GM18520 (cell line): ENCODE results near the gene VPREB1.
"Not testable (repeated sequence)": the region's sequence is repeated elsewhere in the genome, so short reads cannot be mapped to it uniquely, and the experiment has no call there.

Source experiments
- ATAC-seq: cut with Tn5 transposase; IDR thresholded peaks from one replicate; pipeline ENCODE4 v1.9.1; 2021; ENCODE audit not compliant: unreplicated experiment

The VPREB1 gene, protein sequence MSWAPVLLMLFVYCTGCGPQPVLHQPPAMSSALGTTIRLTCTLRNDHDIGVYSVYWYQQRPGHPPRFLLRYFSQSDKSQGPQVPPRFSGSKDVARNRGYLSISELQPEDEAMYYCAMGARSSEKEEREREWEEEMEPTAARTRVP

GRCh38 chr22:22244316-22245250 is at the start of gene VPREB1:
VPREB1 (plus strand) TSS chr22:22244786; CDS start chr22:22244814, 28 bp downstream.
- no peak for ATAC-seq

GRCh38 chr22:22194931-22195264 is 49.7 kb upstream of the VPREB1 start:
- no peak for ATAC-seq

GRCh38 chr22:22195265-22196017 is 49.1 kb upstream of the VPREB1 start:
- peak; percentile 67 for ATAC-seq

DNA sequence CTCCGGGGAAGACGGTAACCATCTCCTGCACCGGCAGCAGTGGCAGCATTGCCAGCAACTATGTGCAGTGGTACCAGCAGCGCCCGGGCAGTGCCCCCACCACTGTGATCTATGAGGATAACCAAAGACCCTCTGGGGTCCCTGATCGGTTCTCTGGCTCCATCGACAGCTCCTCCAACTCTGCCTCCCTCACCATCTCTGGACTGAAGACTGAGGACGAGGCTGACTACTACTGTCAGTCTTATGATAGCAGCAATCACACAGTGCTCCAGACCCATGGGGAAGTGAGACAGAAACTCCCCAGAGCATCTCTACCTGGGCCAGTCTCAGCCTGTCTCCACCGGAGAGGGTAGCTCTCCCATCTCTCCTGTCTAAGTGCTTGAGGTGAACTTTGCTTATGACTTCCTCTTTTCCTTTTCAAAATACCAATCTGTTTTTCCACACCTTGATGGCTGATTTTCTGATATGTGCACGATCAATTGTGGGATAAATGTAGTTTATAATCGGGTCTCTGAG is 48.5 kb upstream of the VPREB1 start:
- peak; percentile 42 for ATAC-seq

- no peak for ATAC-seq
These were observed 47.6 kb upstream of the VPREB1 start for GRCh38 chr22:22196833-22197477.

GRCh38 chr22:22197993-22198402 is 46.6 kb upstream of the VPREB1 start:
- ATAC-seq: no peak

DNA sequence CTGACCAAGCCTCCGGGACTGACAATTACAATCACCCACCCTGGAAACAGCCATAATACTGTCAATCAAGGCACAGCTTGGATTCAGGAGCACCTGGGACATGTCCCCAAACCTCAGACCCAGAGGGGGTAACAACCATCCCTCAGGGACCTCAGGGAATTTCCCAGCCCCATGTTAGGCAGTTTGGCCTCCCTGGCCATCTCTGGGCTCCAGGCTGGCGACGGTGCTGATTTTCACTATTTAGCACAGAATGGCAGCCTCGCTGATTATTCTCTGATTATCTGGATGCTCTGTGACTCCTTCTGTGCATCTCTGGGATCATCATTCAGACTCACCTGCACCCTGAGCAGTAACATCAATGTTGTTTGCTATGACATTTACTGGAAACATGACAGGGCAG is 45.8 kb upstream of the VPREB1 start:
- ATAC-seq: no peak

GRCh38 chr22:22199634-22200033 is 45.0 kb upstream of the VPREB1 start:
- ATAC-seq: no peak

DNA sequence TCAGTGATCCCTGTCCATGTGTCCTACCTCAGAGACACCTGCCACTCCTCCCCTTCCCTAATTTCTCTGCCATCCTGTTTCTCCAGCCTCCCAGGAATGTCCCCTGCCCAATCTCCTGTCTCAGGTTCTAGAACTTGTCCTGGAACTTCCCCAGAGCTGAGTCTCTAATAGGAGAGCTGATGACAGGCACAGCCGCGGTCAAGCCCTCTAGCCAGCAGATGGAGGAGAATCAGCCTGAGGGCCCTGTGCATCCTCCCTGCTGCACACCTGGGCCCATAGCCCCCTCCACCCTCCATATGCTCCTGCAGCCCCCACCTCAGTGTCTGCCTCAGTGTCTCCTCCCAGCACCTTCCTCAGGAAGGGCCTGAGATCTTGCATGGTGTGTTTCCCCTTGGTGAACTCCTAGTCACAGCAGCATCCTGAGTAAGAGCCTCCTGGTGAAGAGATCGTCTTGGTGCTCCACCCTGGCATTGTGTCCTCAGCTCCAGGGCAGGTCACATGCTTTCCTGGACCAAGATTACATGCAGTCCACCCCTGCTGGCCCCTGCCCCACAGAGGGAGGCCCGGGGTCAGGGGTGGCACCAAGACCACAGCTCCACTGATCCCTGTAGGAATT is 43.9 kb upstream of the VPREB1 start:
- no peak for ATAC-seq

DNA sequence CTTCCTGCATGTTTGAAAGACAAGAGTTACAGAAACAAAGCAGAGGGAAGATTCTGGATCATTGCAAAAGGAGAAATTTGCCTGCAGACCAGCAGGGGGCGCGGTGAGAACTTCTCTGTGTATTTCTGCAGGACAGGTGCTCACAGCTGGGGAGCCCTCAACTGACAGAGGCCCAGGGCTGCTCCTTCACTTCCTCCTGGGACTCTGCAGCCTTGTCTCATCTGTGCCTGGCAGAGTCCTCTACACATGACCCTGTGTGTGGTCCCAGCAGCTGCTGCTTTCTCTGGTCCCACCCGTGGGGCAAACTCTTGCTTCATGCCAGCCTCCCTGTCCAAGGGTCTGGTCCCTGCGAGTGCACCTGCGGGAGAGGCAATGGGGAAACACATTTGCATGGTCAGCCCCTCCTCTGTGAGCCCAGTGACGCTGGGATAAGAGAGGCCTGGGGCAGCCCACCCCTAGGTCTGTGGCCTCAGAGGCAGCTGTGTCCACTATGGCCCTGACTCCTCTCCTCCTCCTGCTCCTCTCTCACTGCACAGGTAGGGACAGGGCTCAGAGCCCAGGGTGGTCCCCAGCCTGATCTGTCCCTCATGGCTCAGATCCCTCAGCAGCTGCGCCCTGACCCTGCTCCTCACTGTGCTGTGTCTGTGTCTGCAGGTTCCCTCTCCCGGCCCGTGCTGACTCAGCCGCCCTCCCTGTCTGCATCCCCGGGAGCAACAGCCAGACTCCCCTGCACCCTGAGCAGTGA is 43.2 kb upstream of the VPREB1 start:
- peak; percentile 36 for ATAC-seq

- no peak for ATAC-seq
These were observed 42.6 kb upstream of the VPREB1 start for GRCh38 chr22:22201930-22202343.

DNA sequence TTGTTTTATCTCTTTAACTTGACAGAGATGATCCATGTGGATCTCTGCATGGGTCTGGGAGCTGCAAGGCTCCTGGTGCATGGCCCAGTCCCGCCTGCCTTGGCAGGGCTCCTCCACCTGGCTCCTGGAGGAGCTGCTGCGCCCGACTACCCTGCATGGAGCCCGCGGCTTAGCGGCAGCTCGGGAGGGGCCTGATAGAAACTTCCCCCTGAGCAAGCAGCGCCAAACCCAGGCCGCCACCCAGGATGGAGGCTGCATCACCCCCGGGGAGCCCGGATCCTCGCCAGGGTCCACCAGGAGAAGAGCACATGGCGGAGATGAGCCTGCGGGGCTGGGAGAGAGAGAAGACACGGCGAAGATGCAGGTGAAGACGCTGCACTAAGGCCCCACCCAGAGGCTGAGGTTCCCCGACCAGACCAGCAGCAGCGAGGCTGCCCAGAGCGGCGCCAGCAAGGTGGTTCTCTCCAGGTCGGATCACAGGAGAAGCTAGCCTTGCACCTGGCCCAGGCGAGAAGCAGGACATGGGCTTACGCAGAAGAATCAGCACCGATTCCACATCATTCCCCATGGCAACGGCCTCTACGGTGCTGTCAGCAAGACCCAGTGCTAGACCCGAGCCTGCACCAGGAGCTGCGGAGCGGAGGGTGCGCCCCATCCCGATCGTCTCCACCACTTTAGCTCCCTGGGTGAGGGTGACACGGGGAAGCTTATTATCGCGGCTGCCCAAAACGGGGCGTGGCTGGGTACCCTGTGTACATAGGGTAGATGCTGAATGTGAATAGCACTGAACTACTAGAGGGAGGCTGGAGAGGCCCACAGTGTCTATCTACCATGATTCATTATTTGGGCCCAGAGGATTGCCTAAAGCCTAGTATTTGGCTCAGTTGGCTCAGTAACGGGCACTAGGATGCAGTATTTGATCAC is 41.3 kb upstream of the VPREB1 start:
- ATAC-seq: no peak

GRCh38 chr22:22207845-22208564 is 36.6 kb upstream of the VPREB1 start:
- ATAC-seq: peak; percentile 60

GRCh38 chr22:22208652-22209051 is 35.9 kb upstream of the VPREB1 start:
- ATAC-seq: no peak

- ATAC-seq: not testable (repeated sequence)
These were observed 35.4 kb upstream of the VPREB1 start for GRCh38 chr22:22209080-22209640.

GRCh38 chr22:22210375-22210774 is 34.2 kb upstream of the VPREB1 start:
- ATAC-seq: no peak

- ATAC-seq: no peak
These were observed 33.4 kb upstream of the VPREB1 start for GRCh38 chr22:22210889-22211833.
